PFSK-1 (cell line): ENCODE data around the gene STK33.

Experiments used
- POLR2AphosphoS5 ChIP-seq: IDR thresholded peaks from 2 replicates; pipeline ENCODE4 v1.6.1; 2012; ENCODE audit warnings: low read depth, mild to moderate bottlenecking, control low read depth, low read length, moderate library complexity
- REST ChIP-seq, 2 experiments: IDR thresholded peaks; 2 replicates each; pipeline versions ENCODE4 v1.6.1 to v1.8.0; 2011 to 2012; ENCODE audit warnings: low read depth in 2 of 2, low read length in 2 of 2, control low read depth in 1 of 2, inconsistent platforms in 1 of 2, mild to moderate bottlenecking in 1 of 2, moderate library complexity in 1 of 2; ENCODE audit not compliant: insufficient read depth in 1 of 2
- TAF1 ChIP-seq: IDR thresholded peaks from 2 replicates; pipeline ENCODE4 v1.6.1; 2012; ENCODE audit warnings: low read length, control low read depth, borderline replicate concordance; ENCODE audit not compliant: insufficient read depth

- TF ChIP-seq TAF1 (no peak), REST (IDR thresholded peaks at IDR 0.05; ENCODE audit: insufficient read depth in 1 of 2, low read depth in 2 of 2, low read length in 2 of 2) (no peak), POLR2AphosphoS5 (no peak)
Measured at GRCh38 chr11:8368194-8368593, 225.8 kb downstream of the STK33 start.
